ENCODE data around the gene RDH5. TPM values are rescaled to one million over a fixed set of nuclear protein-coding genes. Genes with fewer than 3 reads are reported as not detected.

The RDH5 gene
- total RNA-seq, 1 experiment from 2014 or later = 6.2 TPM

- intact Hi-C loops (cut with micrococcal nuclease) = no loop called here
Measured at GRCh38 chr12:55692631-55693322, 27.4 kb upstream of the RDH5 start.

More at GRCh38 chr12:55692631-55693322, 27.4 kb upstream of the RDH5 start:
- DNase-seq (ENCODE audit: low read depth, low spot score) = no peak
- Histone ChIP-seq H3K9ac (ENCODE audit: low read length) (no peak overlapping the region), H3K4me3 (replicated peaks in 1 of 2; ENCODE audit: low read depth in 1 of 2, low read length in 2 of 2) (no peak overlapping the region), H3K27ac (ENCODE audit: low read depth, low read length) (no peak overlapping the region), H3K9me2 (ENCODE audit: insufficient read depth) (no peaks in the 10 kb centered on the region), H3K4me1 (ENCODE audit: control insufficient read depth in 1 of 2, insufficient read depth in 2 of 2, low read length in 2 of 2) (no peaks in the 10 kb centered on the region), H4K20me1 (ENCODE audit: insufficient read depth) (no peaks in the 10 kb centered on the region), H2AFZ (ENCODE audit: low read depth, low read length, poor library complexity, severe bottlenecking) (no peak overlapping the region), H3K79me2 (ENCODE audit: insufficient read depth, low read length) (no peaks in the 10 kb centered on the region), H3K27me3 (ENCODE audit: insufficient read depth, low read length) (no peaks in the 10 kb centered on the region), H3K9me3 (ENCODE audit: control insufficient read depth in 1 of 2, insufficient read depth in 1 of 2, low read depth in 1 of 2, low read length in 2 of 2) (no peaks in the 10 kb centered on the region), H3K4me2 (ENCODE audit: low read length) (no peak overlapping the region), H3K36me3 (ENCODE audit: control insufficient read depth in 1 of 2, insufficient read depth in 2 of 2, low read length in 2 of 2) (no peaks in the 10 kb centered on the region)
- BruUV-seq (replicated peaks) = no TSS peak
- no peak for ATAC-seq
- ChIA-PET POLR2A (no interaction called here), RAD21 (ENCODE audit: low non-redundant PET in 1 of 2, low total read pairs in 2 of 2, uncharacterized antibody in 2 of 2, unreplicated experiment in 2 of 2) (no interaction called here), CTCF (no interaction called here)
- TF ChIP-seq RAD21 (IDR thresholded peaks at IDR 0.05; ENCODE audit: low read depth) (no peak), POLR2A (IDR thresholded peaks at IDR 0.05; ENCODE audit: borderline replicate concordance, extremely low read depth, insufficient read depth, insufficient read length) (no peak), REST (IDR thresholded peaks at IDR 0.05; ENCODE audit: low read depth) (no peak)
